Vagina (tissue), 2 donors: ENCODE data around the gene SNAP91.

ENCODE experiments used
- CTCF ChIP-seq, 3 experiments: fragments of 450-650 bp in 2 of 3; fragments of 200-600 bp in 1 of 3; sonication (generic) in 1 of 3; IDR thresholded peaks; one replicate each; pipeline ENCODE4 v1.5.1; 2017 to 2019; ENCODE audit warnings: antibody characterized with exemption in 3 of 3, mild to moderate bottlenecking in 2 of 3, moderate library complexity in 2 of 3
- POLR2A ChIP-seq, 2 donors: fragments of 450-650 bp; IDR thresholded peaks; one replicate each; pipeline ENCODE4 v1.6.1; 2017; ENCODE audit warnings: antibody characterized with exemption in 2 of 2, mild to moderate bottlenecking in 2 of 2, moderate library complexity in 2 of 2

GRCh38 chr6:83708546-83708969 is 343 bp downstream of the SNAP91 start:
- TF ChIP-seq CTCF (IDR thresholded peaks at IDR 0.05) (no peak), POLR2A (IDR thresholded peaks at IDR 0.05) (no peak)
